ENCODE results near the gene RBM15B. TPM values are rescaled to one million over a fixed set of nuclear protein-coding genes. Genes with fewer than 3 reads are reported as not detected.

The RBM15B gene
- total RNA-seq, 1 experiment from 2014 or later, result 30.9 TPM

GRCh38 chr3:51360806-51361205, 30.3 kb upstream of the RBM15B start:
- intact Hi-C loops (cut with micrococcal nuclease; ENCODE audit: unreplicated experiment) (no loop called here), in situ Hi-C loops (cut with HindIII; ENCODE audit: low pct_unique_long_range_greater_than_20kb, low sequenced_read_pairs) (no loop called here)
- TF ChIP-seq CTCF (IDR thresholded peaks at IDR 0.05) (no peak), REST (IDR thresholded peaks at IDR 0.05; ENCODE audit: insufficient read depth in 1 of 2, low read depth in 2 of 2, low read length in 1 of 2) (no peak), TCF7L2 (IDR thresholded peaks at IDR 0.05; ENCODE audit: low read depth, low read length) (no peak), SIN3A (IDR thresholded peaks at IDR 0.05; ENCODE audit: borderline replicate concordance, insufficient read depth, low read depth, low read length) (no peak), POLR2AphosphoS5 (IDR thresholded peaks at IDR 0.05; ENCODE audit: low read depth, low read length) (no peak)
- no peaks in the 10 kb centered on the region for H3K9me3 ChIP-seq (ENCODE audit: control insufficient read depth, insufficient read depth, low read depth, low read length)
- no peaks in the 10 kb centered on the region for H3K4me1 ChIP-seq (ENCODE audit: control insufficient read depth, insufficient read depth, low read length)
- H3K27me3 ChIP-seq (ENCODE audit: control insufficient read depth, insufficient read depth, low read length), result no peaks in the 10 kb centered on the region
- H3K4me3 ChIP-seq (ENCODE audit: low read depth in 2 of 2, low read length in 2 of 2), result no peak overlapping the region
- no peaks in the 10 kb centered on the region for H3K36me3 ChIP-seq (ENCODE audit: control insufficient read depth, insufficient read depth, low read length)
- no peak overlapping the region for H3K27ac ChIP-seq (ENCODE audit: low read length)
- no TSS peak for BruUV-seq (replicated peaks)
- ChIA-PET POLR2A (no interaction called here), CTCF (no interaction called here)
- no peak for ATAC-seq
- no peak for DNase-seq (ENCODE audit: low read depth, low spot score)

GRCh38 chr3:51361746-51362145, 29.3 kb upstream of the RBM15B start:
- ChIA-PET CTCF (no interaction called here), POLR2A (no interaction called here)
- Histone ChIP-seq H3K4me3 (ENCODE audit: low read depth in 2 of 2, low read length in 2 of 2) (no peak overlapping the region), H3K27ac (ENCODE audit: low read length) (no peak overlapping the region), H3K4me1 (ENCODE audit: control insufficient read depth, insufficient read depth, low read length) (no peaks in the 10 kb centered on the region), H3K9me3 (ENCODE audit: control insufficient read depth, insufficient read depth, low read depth, low read length) (no peaks in the 10 kb centered on the region), H3K36me3 (ENCODE audit: control insufficient read depth, insufficient read depth, low read length) (no peaks in the 10 kb centered on the region), H3K27me3 (ENCODE audit: control insufficient read depth, insufficient read depth, low read length) (no peaks in the 10 kb centered on the region)
- ATAC-seq, result no peak
- intact Hi-C loops (cut with micrococcal nuclease; ENCODE audit: unreplicated experiment), result no loop called here
- BruUV-seq (replicated peaks), result no TSS peak
- in situ Hi-C loops (cut with HindIII; ENCODE audit: low pct_unique_long_range_greater_than_20kb, low sequenced_read_pairs), result no loop called here
- TF ChIP-seq REST (IDR thresholded peaks at IDR 0.05; ENCODE audit: insufficient read depth in 1 of 2, low read depth in 2 of 2, low read length in 1 of 2) (no peak), SIN3A (IDR thresholded peaks at IDR 0.05; ENCODE audit: borderline replicate concordance, insufficient read depth, low read depth, low read length) (no peak), POLR2AphosphoS5 (IDR thresholded peaks at IDR 0.05; ENCODE audit: low read depth, low read length) (no peak), CTCF (IDR thresholded peaks at IDR 0.05) (no peak), TCF7L2 (IDR thresholded peaks at IDR 0.05; ENCODE audit: low read depth, low read length) (no peak)
- DNase-seq (ENCODE audit: low read depth, low spot score), result no peak

Measured in Panc1 (cell line).